Keratinocyte (primary cell): ENCODE results near the gene CELSR3. TPM values are rescaled to one million over a fixed set of nuclear protein-coding genes. Genes with fewer than 3 reads are reported as not detected.

Source experiments
- DNase-seq: peaks from one replicate; pipeline ENCODE4 v3.0.0-alpha.2; 2011; ENCODE audit warnings: low read depth, missing footprints, low spot score
- FAIRE-seq: peaks from 2 replicates; lab custom pipeline; 2011; peaks lifted over from hg19 to GRCh38; lab: Jason Lieb, UNC
- H2AFZ ChIP-seq: 2 replicates; pipeline ENCODE4 v1.6.0; 2012; ENCODE audit warnings: low read length, control low read depth, inconsistent platforms; ENCODE audit not compliant: control insufficient read depth
- H3K27ac ChIP-seq: 2 replicates; pipeline ENCODE4 v1.5.1; 2011; ENCODE audit warnings: low read length; ENCODE audit not compliant: control insufficient read depth, insufficient read depth
- H3K27me3 ChIP-seq: 3 replicates; pipeline ENCODE4 v1.6.0; 2011; ENCODE audit warnings: low read length; ENCODE audit not compliant: control insufficient read depth, insufficient read depth; ENCODE audit errors: extremely low read depth
- H3K36me3 ChIP-seq, 2 experiments: 2 replicates in 1 of 2; 3 replicates in 1 of 2; pipeline ENCODE4 v1.5.1; 2011; ENCODE audit warnings: low read length in 2 of 2, mild to moderate bottlenecking in 1 of 2; ENCODE audit not compliant: control insufficient read depth in 2 of 2, insufficient read depth in 2 of 2; ENCODE audit errors: extremely low read depth in 1 of 2
- H3K4me1 ChIP-seq: 3 replicates; pipeline ENCODE4 v1.5.1; 2011; ENCODE audit warnings: low read length; ENCODE audit not compliant: control insufficient read depth, insufficient read depth; ENCODE audit errors: extremely low read depth
- H3K4me2 ChIP-seq: 3 replicates; pipeline ENCODE4 v1.6.0; 2011; ENCODE audit warnings: low read depth, low read length; ENCODE audit not compliant: control insufficient read depth, insufficient read depth; ENCODE audit errors: extremely low read depth
- H3K4me3 ChIP-seq, 3 experiments: fragments of 200-600 bp in 1 of 3; sonication (generic) in 1 of 3; 2 replicates in 2 of 3; 3 replicates in 1 of 3; pipeline ENCODE4 v1.5.1; 2011 to 2016; ENCODE audit warnings: low read length in 3 of 3, mild to moderate bottlenecking in 3 of 3, control low read depth in 2 of 3, inconsistent platforms in 1 of 3, low read depth in 1 of 3, mixed read lengths in 1 of 3, mixed run types in 1 of 3, moderate library complexity in 1 of 3; ENCODE audit not compliant: control insufficient read depth in 2 of 3, insufficient read depth in 2 of 3; ENCODE audit errors: extremely low read depth in 1 of 3
- H3K79me2 ChIP-seq: 2 replicates; pipeline ENCODE4 v1.6.0; 2012; ENCODE audit warnings: low read length; ENCODE audit not compliant: control insufficient read depth, insufficient read depth
- H3K9ac ChIP-seq: 3 replicates; pipeline ENCODE4 v1.6.0; 2011; ENCODE audit warnings: low read length; ENCODE audit not compliant: control insufficient read depth, insufficient read depth; ENCODE audit errors: extremely low read depth
- H3K9me1 ChIP-seq: 3 replicates; pipeline ENCODE4 v1.6.0; 2011; ENCODE audit warnings: low read length; ENCODE audit not compliant: control insufficient read depth, insufficient read depth; ENCODE audit errors: extremely low read depth
- H3K9me3 ChIP-seq: 2 replicates; pipeline ENCODE4 v1.5.1; 2012; ENCODE audit warnings: low read depth, low read length; ENCODE audit not compliant: control insufficient read depth
- H4K20me1 ChIP-seq: 3 replicates; pipeline ENCODE4 v1.6.0; 2011; ENCODE audit warnings: low read length; ENCODE audit not compliant: control insufficient read depth, insufficient read depth; ENCODE audit errors: extremely low read depth
- CTCF ChIP-seq, 3 experiments: IDR thresholded peaks in 1 of 3; conservative IDR thresholded peaks in 1 of 3; optimal IDR thresholded peaks in 1 of 3; 2 replicates in 2 of 3; 3 replicates in 1 of 3; pipeline versions ENCODE3 to v1.5.1; 2011; ENCODE audit warnings: low read length in 3 of 3, mild to moderate bottlenecking in 3 of 3, moderate library complexity in 2 of 3, control low read depth in 1 of 3, inconsistent platforms in 1 of 3; ENCODE audit not compliant: insufficient read depth in 2 of 3; ENCODE audit errors: extremely low read depth in 1 of 3
- EZH2 ChIP-seq: IDR thresholded peaks from one replicate; pipeline ENCODE4 v1.6.1; 2012; ENCODE audit warnings: inconsistent platforms, mild to moderate bottlenecking, low read length, moderate library complexity
- dilution Hi-C: fragments of 300-500 bp; cut with MboI; formaldehyde crosslinking; loops from one replicate; pipeline ENCODE4 v1.7.0; 2020; ENCODE audit warnings: low sequenced_read_pairs; ENCODE audit not compliant: extremely low pct_ligation_motif_present
- polyA plus RNA-seq, 5 experiments: library from polyadenylated mRNA; depleted of rRNA in 3 of 5; stranded (reverse) in 3 of 5; stranded (forward) in 1 of 5; unstranded in 1 of 5; fragments of >200 nt; gene quantifications; 1 replicate in 1 of 5; 2 replicates in 3 of 5; 3 replicates in 1 of 5; pipeline versions ENCODE4 v1.2.1 to v1.2.3, GENCODE V29; 2011 to 2012; ENCODE audit warnings: missing spikeins in 2 of 5, low read depth in 1 of 5, low replicate concordance in 1 of 5

CELSR3 gene
- polyA plus RNA-seq, 1 donor (not counting 4 experiments of a cell fraction or from before 2014, with no cell fraction given) = 0.25 TPM

- no peaks in the 10 kb centered on the region for H3K27me3 ChIP-seq
- H4K20me1 ChIP-seq = peaks cover 30% of the 10 kb centered on the region
- peaks cover 5% of the 10 kb centered on the region for H3K9me1 ChIP-seq
- dilution Hi-C loops = no loop called here
- peaks cover 41 to 42% of the 10 kb centered on the region in 2 experiments for H3K36me3 ChIP-seq
- peaks cover 75% of the 10 kb centered on the region for H3K79me2 ChIP-seq
- no peak for DNase-seq
- peak overlapping the region; percentile 67 for H3K9ac ChIP-seq
- H3K4me3 ChIP-seq = peak overlapping the region in 1 of 3 experiments; percentile 22
- peaks cover 22% of the 10 kb centered on the region for H3K4me1 ChIP-seq
- H3K4me2 ChIP-seq = peak overlapping the region; percentile 68
- H3K9me3 ChIP-seq = no peaks in the 10 kb centered on the region
- H2AFZ ChIP-seq = no peak overlapping the region
- FAIRE-seq = no peak
- TF ChIP-seq CTCF (optimal IDR thresholded peaks at IDR 0.05 in 1 of 3, IDR thresholded peaks at IDR 0.05 in 1 of 3, conservative IDR thresholded peaks at IDR 0.05 in 1 of 3; ENCODE audit: extremely low read depth in 1 of 3, insufficient read depth in 2 of 3, low read length in 3 of 3) (no peak), EZH2 (no peak)
- peak overlapping the region; percentile 86 for H3K27ac ChIP-seq
Observed at GRCh38 chr3:48695393-48695753, 32.7 kb upstream of the CELSR3 start.

- DNase-seq = no peak
- Histone ChIP-seq H3K9me3 (no peaks in the 10 kb centered on the region), H3K27me3 (no peaks in the 10 kb centered on the region), H3K4me3 (peak overlapping the region in 2 of 3 experiments; percentile 19 to 22), H3K79me2 (peaks cover 69% of the 10 kb centered on the region), H3K27ac (peak overlapping the region; percentile 86), H4K20me1 (peaks cover 28% of the 10 kb centered on the region), H3K4me1 (peaks cover 22% of the 10 kb centered on the region), H3K9me1 (peaks cover 5% of the 10 kb centered on the region), H3K4me2 (peak overlapping the region; percentile 68), H3K36me3 (peaks cover 42 to 46% of the 10 kb centered on the region in 2 experiments), H3K9ac (peak overlapping the region; percentile 67), H2AFZ (no peak overlapping the region)
- TF ChIP-seq CTCF (optimal IDR thresholded peaks at IDR 0.05 in 1 of 3, IDR thresholded peaks at IDR 0.05 in 1 of 3, conservative IDR thresholded peaks at IDR 0.05 in 1 of 3; ENCODE audit: extremely low read depth in 1 of 3, insufficient read depth in 2 of 3, low read length in 3 of 3) (no peak), EZH2 (no peak)
- dilution Hi-C loops = no loop called here
- peak; percentile 90 for FAIRE-seq
Observed at GRCh38 chr3:48694610-48695392, 32.1 kb upstream of the CELSR3 start.
